ENCODE data around the gene ITSN1. TPM values are rescaled to one million over a fixed set of nuclear protein-coding genes. Genes with fewer than 3 reads are reported as not detected.

Gene ITSN1
- total RNA-seq, 1 experiment from 2014 or later, result 50.3 TPM

DNA sequence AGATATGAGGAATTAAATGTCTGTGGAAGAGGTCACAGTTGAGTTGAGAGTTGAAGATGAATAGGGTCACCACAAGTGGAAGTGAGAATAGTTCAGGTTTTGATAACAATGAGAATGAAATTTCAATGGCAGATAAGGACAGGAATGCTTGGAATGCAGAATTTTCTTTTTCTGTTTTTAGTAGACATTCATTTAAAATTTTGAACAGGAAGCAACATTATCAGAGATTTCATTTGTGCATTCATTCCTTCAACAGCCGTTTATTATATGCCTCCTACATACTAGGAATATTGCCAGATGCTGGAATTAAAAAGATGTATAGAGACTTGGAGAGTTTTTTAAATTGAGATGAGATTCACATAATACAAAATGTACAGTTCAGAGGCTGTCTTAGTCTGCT, 126.8 kb downstream of the ITSN1 start:
- Histone ChIP-seq H3K36me3 (ENCODE audit: control insufficient read depth, insufficient read depth, low read length) (peaks cover 4% of the 10 kb centered on the region; the same call in 1 of the 2 replicates), H3K27ac (ENCODE audit: low read length) (no peak overlapping the region), H3K27me3 (ENCODE audit: control insufficient read depth, insufficient read depth, low read length) (no peaks in the 10 kb centered on the region), H3K4me1 (ENCODE audit: control insufficient read depth, insufficient read depth, low read length) (no peaks in the 10 kb centered on the region), H3K4me3 (ENCODE audit: low read depth in 2 of 2, low read length in 2 of 2) (no peak overlapping the region), H3K9me3 (ENCODE audit: control insufficient read depth, insufficient read depth, low read depth, low read length) (no peaks in the 10 kb centered on the region)
- POLR2A ChIA-PET, result no interaction called here
- intact Hi-C loops (cut with micrococcal nuclease; ENCODE audit: unreplicated experiment) (no loop called here), in situ Hi-C loops (cut with HindIII; ENCODE audit: low pct_unique_long_range_greater_than_20kb, low sequenced_read_pairs) (no loop called here)
- DNase-seq (ENCODE audit: low read depth, low spot score) (no peak), ATAC-seq (no peak)
- TF ChIP-seq, protein P1, sequence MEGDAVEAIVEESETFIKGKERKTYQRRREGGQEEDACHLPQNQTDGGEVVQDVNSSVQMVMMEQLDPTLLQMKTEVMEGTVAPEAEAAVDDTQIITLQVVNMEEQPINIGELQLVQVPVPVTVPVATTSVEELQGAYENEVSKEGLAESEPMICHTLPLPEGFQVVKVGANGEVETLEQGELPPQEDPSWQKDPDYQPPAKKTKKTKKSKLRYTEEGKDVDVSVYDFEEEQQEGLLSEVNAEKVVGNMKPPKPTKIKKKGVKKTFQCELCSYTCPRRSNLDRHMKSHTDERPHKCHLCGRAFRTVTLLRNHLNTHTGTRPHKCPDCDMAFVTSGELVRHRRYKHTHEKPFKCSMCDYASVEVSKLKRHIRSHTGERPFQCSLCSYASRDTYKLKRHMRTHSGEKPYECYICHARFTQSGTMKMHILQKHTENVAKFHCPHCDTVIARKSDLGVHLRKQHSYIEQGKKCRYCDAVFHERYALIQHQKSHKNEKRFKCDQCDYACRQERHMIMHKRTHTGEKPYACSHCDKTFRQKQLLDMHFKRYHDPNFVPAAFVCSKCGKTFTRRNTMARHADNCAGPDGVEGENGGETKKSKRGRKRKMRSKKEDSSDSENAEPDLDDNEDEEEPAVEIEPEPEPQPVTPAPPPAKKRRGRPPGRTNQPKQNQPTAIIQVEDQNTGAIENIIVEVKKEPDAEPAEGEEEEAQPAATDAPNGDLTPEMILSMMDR (IDR thresholded peaks at IDR 0.05), result no peak
- TF ChIP-seq SIN3A (IDR thresholded peaks at IDR 0.05; ENCODE audit: borderline replicate concordance, insufficient read depth, low read depth, low read length) (no peak), TCF7L2 (IDR thresholded peaks at IDR 0.05; ENCODE audit: low read depth, low read length) (no peak), POLR2AphosphoS5 (IDR thresholded peaks at IDR 0.05; ENCODE audit: low read depth, low read length) (no peak)
- TF ChIP-seq, protein P2, sequence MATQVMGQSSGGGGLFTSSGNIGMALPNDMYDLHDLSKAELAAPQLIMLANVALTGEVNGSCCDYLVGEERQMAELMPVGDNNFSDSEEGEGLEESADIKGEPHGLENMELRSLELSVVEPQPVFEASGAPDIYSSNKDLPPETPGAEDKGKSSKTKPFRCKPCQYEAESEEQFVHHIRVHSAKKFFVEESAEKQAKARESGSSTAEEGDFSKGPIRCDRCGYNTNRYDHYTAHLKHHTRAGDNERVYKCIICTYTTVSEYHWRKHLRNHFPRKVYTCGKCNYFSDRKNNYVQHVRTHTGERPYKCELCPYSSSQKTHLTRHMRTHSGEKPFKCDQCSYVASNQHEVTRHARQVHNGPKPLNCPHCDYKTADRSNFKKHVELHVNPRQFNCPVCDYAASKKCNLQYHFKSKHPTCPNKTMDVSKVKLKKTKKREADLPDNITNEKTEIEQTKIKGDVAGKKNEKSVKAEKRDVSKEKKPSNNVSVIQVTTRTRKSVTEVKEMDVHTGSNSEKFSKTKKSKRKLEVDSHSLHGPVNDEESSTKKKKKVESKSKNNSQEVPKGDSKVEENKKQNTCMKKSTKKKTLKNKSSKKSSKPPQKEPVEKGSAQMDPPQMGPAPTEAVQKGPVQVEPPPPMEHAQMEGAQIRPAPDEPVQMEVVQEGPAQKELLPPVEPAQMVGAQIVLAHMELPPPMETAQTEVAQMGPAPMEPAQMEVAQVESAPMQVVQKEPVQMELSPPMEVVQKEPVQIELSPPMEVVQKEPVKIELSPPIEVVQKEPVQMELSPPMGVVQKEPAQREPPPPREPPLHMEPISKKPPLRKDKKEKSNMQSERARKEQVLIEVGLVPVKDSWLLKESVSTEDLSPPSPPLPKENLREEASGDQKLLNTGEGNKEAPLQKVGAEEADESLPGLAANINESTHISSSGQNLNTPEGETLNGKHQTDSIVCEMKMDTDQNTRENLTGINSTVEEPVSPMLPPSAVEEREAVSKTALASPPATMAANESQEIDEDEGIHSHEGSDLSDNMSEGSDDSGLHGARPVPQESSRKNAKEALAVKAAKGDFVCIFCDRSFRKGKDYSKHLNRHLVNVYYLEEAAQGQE (IDR thresholded peaks at IDR 0.05; ENCODE audit: insufficient read depth in 1 of 2, low read depth in 2 of 2, low read length in 1 of 2), result no peak
- CTCF ChIA-PET, result no interaction called here
- BruUV-seq (replicated peaks), result no TSS peak

DNA sequence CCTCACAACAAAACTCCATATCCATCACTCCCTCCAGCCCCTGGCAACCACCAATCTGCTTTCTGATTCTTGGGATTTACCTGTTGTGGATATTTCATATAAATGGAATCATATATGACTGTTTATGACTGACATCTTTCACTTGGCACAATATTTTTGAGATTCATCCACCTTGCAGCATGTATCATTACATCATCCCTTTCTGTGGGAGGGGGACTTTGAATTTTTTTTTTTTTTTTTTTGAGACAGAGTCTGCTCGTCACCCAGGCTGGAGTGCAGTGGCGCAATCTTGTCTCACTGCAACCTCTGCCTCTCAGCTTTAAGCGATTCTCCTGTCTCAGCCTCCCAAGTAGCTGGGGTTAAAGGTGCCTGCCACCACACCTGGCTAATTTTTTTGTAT, 128.2 kb downstream of the ITSN1 start:
- H3K9me3 ChIP-seq (ENCODE audit: control insufficient read depth, insufficient read depth, low read depth, low read length), result no peaks in the 10 kb centered on the region
- CTCF ChIA-PET, result no interaction called here
- no peak for TF ChIP-seq TCF7L2 (IDR thresholded peaks at IDR 0.05; ENCODE audit: low read depth, low read length)
- TF ChIP-seq SIN3A (IDR thresholded peaks at IDR 0.05; ENCODE audit: borderline replicate concordance, insufficient read depth, low read depth, low read length), result no peak
- TF ChIP-seq, protein P1 (IDR thresholded peaks at IDR 0.05), result no peak
- TF ChIP-seq, protein P2 (IDR thresholded peaks at IDR 0.05; ENCODE audit: insufficient read depth in 1 of 2, low read depth in 2 of 2, low read length in 1 of 2), result no peak
- no peak for TF ChIP-seq POLR2AphosphoS5 (IDR thresholded peaks at IDR 0.05; ENCODE audit: low read depth, low read length)
- intact Hi-C loops (cut with micrococcal nuclease; ENCODE audit: unreplicated experiment), result no loop called here
- H3K36me3 ChIP-seq (ENCODE audit: control insufficient read depth, insufficient read depth, low read length), result peaks cover 10% of the 10 kb centered on the region
- H3K4me1 ChIP-seq (ENCODE audit: control insufficient read depth, insufficient read depth, low read length), result no peaks in the 10 kb centered on the region
- no peak overlapping the region for H3K4me3 ChIP-seq (ENCODE audit: low read depth in 2 of 2, low read length in 2 of 2)
- POLR2A ChIA-PET, result no interaction called here
- H3K27ac ChIP-seq (ENCODE audit: low read length), result no peak overlapping the region
- no TSS peak for BruUV-seq (replicated peaks)
- H3K27me3 ChIP-seq (ENCODE audit: control insufficient read depth, insufficient read depth, low read length), result no peaks in the 10 kb centered on the region
- ATAC-seq (no peak), DNase-seq (ENCODE audit: low read depth, low spot score) (no peak)
- in situ Hi-C loops (cut with HindIII; ENCODE audit: low pct_unique_long_range_greater_than_20kb, low sequenced_read_pairs), result no loop called here
